ENCODE measurements around the gene R3HDM2. TPM values are rescaled to one million over a fixed set of nuclear protein-coding genes. Genes with fewer than 3 reads are reported as not detected.

R3HDM2 gene
- total RNA-seq, 4 donors from 2014 or later = 30.7 to 40.8 (median 35.5) TPM

DNA sequence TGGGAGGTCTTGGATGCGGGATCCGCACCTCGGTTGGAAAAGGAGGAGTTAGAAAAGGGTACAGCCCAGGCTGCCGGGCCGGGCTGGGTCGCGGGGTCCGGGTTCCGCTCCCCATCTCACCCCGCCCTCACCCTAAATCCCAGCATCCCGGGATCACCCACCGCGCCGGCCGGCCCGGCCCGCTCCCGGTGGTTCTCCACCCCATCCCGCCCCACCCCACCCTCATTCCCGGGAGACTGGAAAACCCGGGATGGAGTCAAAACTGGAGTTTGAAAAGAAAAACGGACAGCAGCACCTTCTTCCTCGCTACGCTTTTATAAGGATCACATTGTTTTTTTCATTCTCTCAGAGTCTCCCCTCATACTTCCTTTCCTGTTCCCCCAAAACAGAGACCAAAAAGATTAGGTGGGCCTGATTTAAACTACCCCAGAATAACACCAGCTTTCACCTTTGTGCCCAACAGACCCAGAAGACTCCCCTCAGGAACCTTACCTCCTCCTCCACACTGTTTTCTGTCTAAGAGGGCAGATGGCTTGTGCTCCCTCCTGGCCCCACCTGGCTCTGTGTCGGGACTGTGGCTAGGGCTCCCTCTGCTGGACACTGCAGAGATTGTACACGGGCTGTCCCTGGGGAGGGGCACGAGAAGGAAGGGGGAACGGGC lies 31.5 kb upstream of the R3HDM2 start:
- Histone ChIP-seq H3K27ac (peak overlapping the region; percentile 47 to 64 (median 58)), H3K4me3 (replicated peaks in 1 of 3) (peak overlapping the region in 2 of 3 donors; percentile 15 to 45), H3K27me3 (no peaks in the 10 kb centered on the region), H3K9me3 (no peaks in the 10 kb centered on the region), H3K4me1 (peaks cover 21 to 23% of the 10 kb centered on the region in 2 donors), H3K36me3 (no peaks in the 10 kb centered on the region)
- intact Hi-C loops (cut with DNase I) = no loop called here
- no peak for TF ChIP-seq POLR2A (IDR thresholded peaks at IDR 0.05)
- peak; percentile 85 to 95 (median 93) for TF ChIP-seq CTCF (IDR thresholded peaks at IDR 0.05)
- WGBS, 2 donors = 1 to 2% methylated on average over 21 to 27 of the region's 28 CpGs
- DNase-seq = peak; percentile 83 to 88

- Histone ChIP-seq H3K4me1 (peaks cover 21 to 23% of the 10 kb centered on the region in 2 donors), H3K27me3 (no peaks in the 10 kb centered on the region), H3K27ac (peak overlapping the region in 2 of 3 donors; percentile 58 to 64), H3K9me3 (no peaks in the 10 kb centered on the region), H3K36me3 (no peaks in the 10 kb centered on the region), H3K4me3 (replicated peaks in 1 of 3) (peak overlapping the region in 2 of 3 donors; percentile 15 to 45)
- intact Hi-C loops (cut with DNase I) = no loop called here
- WGBS, 2 donors = 0 to 1% methylated on average over 9 of the region's 9 CpGs
- no peak for DNase-seq
- TF ChIP-seq CTCF (IDR thresholded peaks at IDR 0.05) = no peak
- TF ChIP-seq POLR2A (IDR thresholded peaks at IDR 0.05) = no peak
Observed at GRCh38 chr12:57461917-57462250, 31.0 kb upstream of the R3HDM2 start.

- TF ChIP-seq CTCF (IDR thresholded peaks at IDR 0.05) (no peak), POLR2A (IDR thresholded peaks at IDR 0.05) (no peak)
- no peaks in the 10 kb centered on the region for H3K27me3 ChIP-seq
- 1% methylated on average over 28 to 30 of the region's 32 CpGs for WGBS, 2 donors
- peaks cover 21 to 23% of the 10 kb centered on the region in 2 donors for H3K4me1 ChIP-seq
- H3K9me3 ChIP-seq = no peaks in the 10 kb centered on the region
- H3K36me3 ChIP-seq = no peaks in the 10 kb centered on the region
- intact Hi-C loops (cut with DNase I) = no loop called here
- peak; percentile 42 to 58 for DNase-seq
- peak overlapping the region in 2 of 3 donors; percentile 15 to 45 for H3K4me3 ChIP-seq (replicated peaks in 1 of 3)
- H3K27ac ChIP-seq = peak overlapping the region in 2 of 3 donors; percentile 58 to 64
Observed at GRCh38 chr12:57461276-57461916, 30.6 kb upstream of the R3HDM2 start.

- peak overlapping the region in 1 of 3 donors; percentile 58 for H3K27ac ChIP-seq
- intact Hi-C loops (cut with DNase I) = no loop called here
Observed at GRCh38 chr12:57460841-57461275, 30.0 kb upstream of the R3HDM2 start.

More at GRCh38 chr12:57460841-57461275, 30.0 kb upstream of the R3HDM2 start:
- no peaks in the 10 kb centered on the region for H3K27me3 ChIP-seq
- H3K4me3 ChIP-seq (replicated peaks in 1 of 3) = peak overlapping the region in 1 of 3 donors; percentile 45
- H3K4me1 ChIP-seq = peaks cover 21 to 23% of the 10 kb centered on the region in 2 donors
- H3K36me3 ChIP-seq = no peaks in the 10 kb centered on the region
- WGBS, 2 donors = 4 to 6% methylated on average over 13 to 18 of the region's 19 CpGs
- DNase-seq = no peak
- TF ChIP-seq POLR2A (IDR thresholded peaks at IDR 0.05) (no peak), CTCF (IDR thresholded peaks at IDR 0.05) (no peak)
- no peaks in the 10 kb centered on the region for H3K9me3 ChIP-seq
